HG02610 (cell line): Measurements from ENCODE around the gene ISL2.

ENCODE experiments used
- ATAC-seq: cut with Tn5 transposase; IDR thresholded peaks from one replicate; pipeline ENCODE4 v1.9.1; 2021; ENCODE audit warnings: mild to moderate bottlenecking, moderate library complexity; ENCODE audit not compliant: unreplicated experiment

ISL2 gene

DNA sequence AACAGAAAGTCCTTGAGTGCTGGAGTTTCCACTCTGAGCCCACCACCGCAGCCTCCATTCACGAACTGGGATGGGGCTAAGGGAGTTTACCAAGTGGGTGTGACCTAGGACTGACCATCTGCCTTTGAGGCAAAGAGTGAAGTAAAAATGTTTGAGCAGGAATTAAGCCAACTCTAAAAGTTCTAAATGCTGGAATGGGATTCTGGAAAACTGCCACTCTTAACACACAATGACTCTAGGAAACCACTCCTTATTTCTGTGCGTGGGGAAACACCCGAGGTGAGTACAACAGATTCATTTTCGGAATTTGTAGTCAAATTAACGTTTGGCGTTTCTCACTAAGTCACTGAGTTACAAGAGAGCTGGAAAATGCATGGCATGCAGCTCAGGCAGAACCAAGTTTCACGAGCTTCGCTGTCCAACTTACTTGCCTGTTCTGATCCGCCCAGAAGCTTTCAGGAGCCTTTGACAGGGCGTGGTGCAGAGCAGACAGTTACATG is 31.6 kb downstream of the ISL2 start:
- no peak for ATAC-seq

DNA sequence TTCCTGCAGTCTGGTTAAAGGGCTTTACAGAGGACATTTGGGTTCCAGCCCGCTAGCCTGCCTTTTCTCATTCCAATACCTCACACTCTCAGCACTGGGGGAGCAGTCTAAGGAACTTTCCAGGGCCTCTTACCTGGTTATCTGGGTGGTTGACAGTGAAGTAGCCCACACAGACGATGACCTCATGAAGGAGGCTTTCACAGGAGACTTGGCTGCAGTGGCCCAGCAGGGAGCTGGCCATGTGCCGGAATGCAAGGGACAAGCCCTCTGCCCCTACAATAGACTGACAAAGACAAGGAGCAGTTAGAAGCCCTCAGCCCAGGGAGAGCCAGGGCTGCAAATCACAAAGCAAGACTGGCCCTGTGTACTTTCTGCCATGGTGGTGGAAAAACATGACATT is 39.5 kb downstream of the ISL2 start:
- ATAC-seq, result no peak

DNA sequence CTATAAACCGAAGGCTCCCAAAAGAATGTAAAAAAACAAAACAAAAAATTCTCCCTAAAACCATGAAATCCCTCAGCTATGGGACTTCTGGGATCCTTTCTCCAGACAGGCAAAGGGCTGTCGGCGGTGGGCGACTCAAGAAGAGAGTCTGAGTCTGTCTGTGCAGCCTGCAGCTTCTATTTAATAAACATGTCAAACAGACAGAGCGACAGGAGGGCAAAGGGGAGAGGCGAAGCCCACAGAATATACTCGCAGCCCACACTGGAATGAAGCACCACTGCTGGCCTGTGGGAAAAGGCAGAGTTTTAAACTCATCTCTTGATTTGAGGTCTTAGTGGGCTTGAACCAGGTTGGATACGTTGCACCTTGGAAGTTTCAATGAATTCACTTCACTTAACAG is 40.2 kb downstream of the ISL2 start:
- no peak for ATAC-seq

DNA sequence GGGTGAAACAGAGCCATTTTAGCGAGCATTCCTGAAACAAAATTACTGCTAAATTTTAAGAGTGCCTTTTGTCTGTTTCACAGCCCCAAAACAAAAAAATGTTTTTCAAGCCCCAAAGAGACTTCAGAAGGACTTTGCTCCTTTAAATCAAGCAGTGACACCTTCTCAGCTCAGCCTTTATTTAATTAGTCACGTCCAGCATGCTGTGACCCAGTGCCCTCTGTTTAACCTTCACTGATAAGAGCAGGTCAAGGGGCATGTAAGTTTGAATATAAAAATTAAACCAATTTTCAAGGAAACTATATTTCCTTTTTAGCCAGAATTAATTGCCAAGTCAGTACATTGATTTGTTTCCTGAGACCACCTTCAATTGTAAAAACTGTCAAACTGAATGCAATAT is 40.6 kb downstream of the ISL2 start:
- no peak for ATAC-seq

DNA sequence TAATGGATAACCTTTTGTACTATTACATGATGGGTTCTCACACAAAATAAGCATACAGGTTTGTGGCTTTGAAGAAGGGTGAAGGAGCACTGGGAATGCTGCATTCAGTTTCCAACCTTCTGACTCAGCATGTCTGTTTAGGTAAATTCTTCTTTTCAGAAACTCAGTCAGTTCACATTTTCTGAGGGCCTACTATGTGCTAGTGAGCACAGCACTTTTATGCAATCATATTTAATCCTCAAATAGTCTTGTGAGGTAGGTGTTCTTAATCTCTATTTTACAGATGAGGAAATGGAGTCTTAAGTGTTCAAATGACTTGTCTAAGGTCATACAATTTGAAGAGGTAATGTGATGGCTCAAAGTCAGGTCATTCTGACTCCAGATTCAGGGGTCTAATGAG is 41.2 kb downstream of the ISL2 start:
- no peak for ATAC-seq

DNA sequence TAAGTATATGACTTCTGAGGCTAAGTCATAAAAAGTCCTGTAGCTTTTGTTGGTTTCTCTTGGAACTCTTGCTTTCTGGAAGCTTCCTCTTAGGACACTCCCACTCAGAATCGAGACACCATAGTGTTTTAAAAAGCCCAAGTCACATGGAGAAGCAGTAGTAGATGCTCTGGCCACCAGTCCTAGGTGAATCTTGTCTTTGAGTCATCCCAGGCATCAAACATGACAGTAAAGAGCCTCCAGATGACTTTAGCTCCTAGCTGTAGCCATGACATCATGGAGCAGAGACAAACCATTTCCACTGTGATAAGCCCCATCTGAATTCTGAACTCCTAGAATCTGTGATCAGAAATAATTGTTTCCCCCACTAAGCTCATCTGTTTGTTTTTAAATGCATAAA is 42.1 kb downstream of the ISL2 start:
- ATAC-seq, result no peak

DNA sequence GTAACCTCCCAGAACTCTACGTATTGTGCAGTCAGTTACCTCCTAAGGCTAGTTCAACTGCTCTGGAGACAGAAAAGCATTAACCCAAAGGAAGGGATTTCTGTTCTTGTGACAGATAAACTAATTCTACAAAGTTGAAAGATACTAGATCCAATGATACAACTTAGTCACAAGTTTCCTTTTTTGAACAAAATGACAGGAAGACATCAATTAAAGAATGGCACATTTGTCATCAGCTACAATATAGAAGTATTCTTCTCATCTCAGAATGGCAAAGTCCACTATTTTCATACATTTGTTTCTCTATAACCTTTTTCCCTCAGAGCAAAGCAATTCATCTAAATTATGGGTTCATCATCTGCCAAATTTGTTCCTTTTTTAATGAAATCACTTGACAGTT is 43.7 kb downstream of the ISL2 start:
- no peak for ATAC-seq

DNA sequence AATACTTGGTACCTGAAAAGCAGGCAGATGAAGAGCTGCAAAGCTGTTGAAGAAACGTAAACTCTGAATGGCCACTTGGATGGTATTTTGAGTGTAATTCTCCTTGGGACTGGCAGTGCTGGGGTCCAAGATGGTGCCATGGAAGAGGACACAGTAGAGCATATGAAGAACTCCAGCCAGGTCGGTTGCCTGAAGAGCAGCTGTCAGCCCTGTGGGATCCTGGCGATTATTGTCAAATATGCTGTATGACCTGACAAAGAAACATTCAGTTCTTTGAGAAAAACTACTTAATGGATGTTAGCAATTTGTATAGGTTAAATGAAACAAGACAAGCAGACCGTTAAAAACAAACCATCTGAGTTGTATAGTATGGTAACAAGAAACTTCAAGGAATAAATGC is 44.8 kb downstream of the ISL2 start:
- no peak for ATAC-seq

DNA sequence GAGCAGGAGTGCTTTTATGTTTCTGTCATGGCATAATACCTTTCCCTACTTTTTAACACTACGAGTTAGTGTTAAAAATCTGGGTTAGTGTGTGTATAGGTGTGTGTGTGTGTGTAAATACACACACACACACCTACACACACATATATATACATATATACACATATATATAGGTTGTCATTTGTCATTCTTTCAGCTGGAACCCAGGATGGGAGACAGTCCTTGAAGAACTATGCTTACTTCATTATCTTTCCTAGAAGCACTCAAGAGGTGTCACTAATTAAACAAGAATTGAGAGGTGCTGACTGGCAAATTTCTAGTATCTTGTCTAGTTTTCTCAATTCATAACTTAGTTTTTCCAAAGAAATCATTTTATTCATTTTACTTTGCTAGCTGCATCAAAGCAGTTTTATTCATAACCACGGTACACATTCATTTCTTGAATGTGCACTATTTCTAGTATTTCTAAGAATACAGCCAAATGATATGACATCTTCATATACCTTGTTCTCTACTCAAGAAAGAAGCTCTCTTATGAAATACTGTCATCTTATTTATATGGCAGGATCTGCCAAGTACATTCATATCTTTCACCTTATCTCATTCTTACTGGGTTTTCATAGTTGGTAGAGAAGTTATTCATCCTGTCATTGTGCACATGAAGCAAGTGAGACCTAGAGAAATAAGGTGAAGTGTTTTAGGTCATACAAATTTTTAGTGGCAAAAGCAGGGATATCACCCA is 46.6 kb downstream of the ISL2 start:
- ATAC-seq, result no peak

DNA sequence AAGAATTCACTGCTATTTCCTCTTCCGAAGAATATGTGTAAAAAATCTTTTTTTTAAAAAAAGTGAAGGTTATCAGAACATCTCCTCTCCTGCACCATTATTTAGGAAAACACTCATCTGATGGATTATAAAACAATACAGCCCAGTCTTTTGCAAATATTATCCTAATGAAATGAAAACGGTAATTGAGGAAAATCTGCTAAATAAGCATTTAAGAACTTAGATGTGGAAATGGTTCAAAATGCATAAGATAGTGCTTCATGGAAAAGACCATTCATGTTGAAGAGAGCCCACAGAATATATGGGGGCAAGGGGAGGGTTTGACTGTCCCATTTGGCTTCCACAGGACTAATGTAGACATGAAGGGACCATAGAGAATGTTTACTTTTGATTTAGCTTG is 47.8 kb downstream of the ISL2 start:
- no peak for ATAC-seq

DNA sequence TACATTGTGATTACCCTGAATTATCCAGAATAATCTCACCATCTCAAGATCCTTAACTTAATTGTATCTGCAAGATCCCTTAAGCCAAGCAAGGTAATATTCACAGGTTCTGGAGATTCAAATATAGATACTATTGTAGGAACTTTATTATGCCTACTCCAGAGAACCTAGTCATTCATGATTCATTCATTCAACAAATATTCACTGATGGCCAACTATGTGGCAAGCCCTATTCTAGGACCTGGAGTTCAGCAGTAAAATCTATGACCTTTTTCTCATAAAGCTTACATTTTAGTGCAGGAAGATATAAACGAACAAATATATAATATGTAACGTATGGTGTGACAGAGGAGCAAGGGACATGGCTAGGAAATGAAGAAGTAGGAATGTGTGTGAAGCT is 49.6 kb downstream of the ISL2 start:
- no peak for ATAC-seq

DNA sequence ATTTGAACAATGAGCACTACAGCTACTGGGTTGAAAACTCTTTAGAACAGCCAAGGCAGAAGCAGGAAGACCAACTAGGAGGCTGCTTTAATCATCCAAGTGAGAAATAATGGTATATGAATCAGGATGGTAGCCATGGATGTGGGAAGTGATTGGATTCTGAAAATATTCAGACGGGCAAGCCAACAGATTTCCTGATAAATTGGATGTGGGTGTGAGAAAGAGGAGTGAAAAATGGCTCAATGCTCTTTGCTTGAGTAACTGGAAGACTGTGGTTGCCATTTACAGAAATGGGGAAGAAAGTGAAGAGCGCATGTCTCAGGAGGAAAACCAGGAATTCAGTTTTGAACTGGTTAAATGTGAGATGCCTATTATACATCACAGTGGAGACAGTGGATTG is 50.4 kb downstream of the ISL2 start:
- ATAC-seq, result no peak

DNA sequence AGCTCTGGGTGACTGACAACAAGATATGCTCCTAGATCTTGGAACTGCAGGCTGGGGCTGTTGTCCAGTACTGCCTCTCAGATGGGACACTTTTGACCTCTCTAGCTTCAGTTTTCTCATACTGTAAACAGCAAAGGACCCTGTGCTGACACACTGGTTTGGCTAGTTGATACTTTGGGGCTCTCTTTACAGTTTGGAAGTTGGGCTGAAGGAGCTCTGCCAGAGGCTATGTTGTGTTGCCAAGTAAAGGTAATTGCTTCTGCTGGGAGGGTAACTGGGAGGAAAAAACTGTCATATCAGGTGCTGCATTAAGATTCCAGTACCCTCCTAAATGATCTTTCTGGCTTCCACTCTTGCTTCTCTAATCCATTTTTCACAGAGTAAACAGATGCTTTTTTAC is 54.0 kb downstream of the ISL2 start:
- ATAC-seq, result no peak

DNA sequence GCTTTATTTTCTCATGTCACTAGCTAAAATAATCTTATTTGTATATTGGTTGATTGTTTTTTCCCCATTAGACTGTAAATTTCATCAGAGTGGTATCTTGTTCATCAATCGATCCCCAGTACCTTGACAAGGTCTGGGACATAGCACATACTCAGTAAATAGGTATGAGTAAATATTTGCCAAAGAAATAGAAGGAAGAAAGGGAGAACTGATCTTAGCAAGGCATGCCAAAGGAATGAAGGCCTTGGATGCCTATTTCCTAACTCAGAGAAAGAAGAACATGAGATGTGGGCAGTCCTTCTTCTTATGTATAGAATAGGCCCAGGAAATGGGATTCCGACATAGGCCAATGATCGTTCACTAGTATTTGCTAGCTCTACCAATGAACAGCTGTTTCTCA is 54.7 kb downstream of the ISL2 start:
- ATAC-seq, result no peak

DNA sequence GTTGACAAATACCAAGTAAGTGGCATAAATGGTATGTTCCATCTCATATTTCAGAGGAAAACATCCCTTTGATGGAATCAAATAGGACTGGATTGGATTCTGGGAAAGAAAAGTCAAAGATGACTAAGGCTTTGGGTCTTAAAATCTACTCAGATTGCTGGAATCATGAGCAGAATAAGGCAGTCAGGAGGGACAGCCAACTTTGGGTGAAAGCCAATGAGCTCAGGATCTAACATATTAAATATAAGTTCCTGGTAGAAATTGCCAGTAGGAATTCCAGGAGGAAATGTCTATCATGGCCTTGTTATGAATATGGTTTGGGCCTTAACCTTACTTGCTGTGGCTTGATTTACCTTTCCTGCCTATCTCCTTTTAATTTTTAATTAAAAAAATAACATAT is 55.3 kb downstream of the ISL2 start:
- ATAC-seq, result no peak
